Endothelial cell of umbilical vein (primary cell): ENCODE results near the gene SNAP25. TPM values are rescaled to one million over a fixed set of nuclear protein-coding genes. Genes with fewer than 3 reads are reported as not detected.

Source experiments
- BruUV-seq: library from RNA; stranded (reverse); fragments of 400-500 nt; replicated peaks from 2 replicates; lab custom pipeline; 2021; lab: Mats Ljungman, UMichigan
- CTCF ChIA-PET: fragments of 300-600, 350-600 bp; sonication (Branson Sonifier 250); formaldehyde crosslinking; loops from one replicate; lab custom pipeline; 2021; ENCODE audit warnings: antibody characterized with exemption, inconsistent platforms; lab: Charles Lee
- POLR2A ChIA-PET: fragments of 300-600, 350-600 bp; sonication (Branson Sonifier 250); formaldehyde crosslinking; loops from one replicate; lab custom pipeline; 2021; ENCODE audit warnings: antibody characterized with exemption, inconsistent platforms; lab: Charles Lee
- DNase-seq: peaks from one replicate; pipeline ENCODE4 v3.0.0-alpha.2; 2011; ENCODE audit warnings: low read depth, low spot score
- FAIRE-seq: peaks from 2 replicates; lab custom pipeline; 2011; peaks lifted over from hg19 to GRCh38; lab: Jason Lieb, UNC
- H2AFZ ChIP-seq: 2 replicates; pipeline ENCODE4 v1.6.0; 2012; ENCODE audit warnings: low read depth, low read length, control low read depth, inconsistent platforms
- H3K27ac ChIP-seq: 2 replicates; pipeline ENCODE4 v1.5.1; 2011; ENCODE audit warnings: low read depth, mild to moderate bottlenecking, control low read depth, low read length, moderate library complexity; ENCODE audit not compliant: insufficient read depth
- H3K27me3 ChIP-seq, 2 experiments: 2 replicates each; pipeline versions ENCODE4 v1.6.0 to v1.6.1; 2011; ENCODE audit warnings: low read length in 2 of 2, mixed read lengths in 1 of 2; ENCODE audit not compliant: control insufficient read depth in 2 of 2, insufficient read depth in 2 of 2
- H3K36me3 ChIP-seq, 2 experiments: 2 replicates in 1 of 2; 3 replicates in 1 of 2; pipeline ENCODE4 v1.5.1; 2011; ENCODE audit warnings: low read length in 2 of 2, mild to moderate bottlenecking in 1 of 2, moderate library complexity in 1 of 2; ENCODE audit not compliant: control insufficient read depth in 2 of 2, insufficient read depth in 2 of 2; ENCODE audit errors: extremely low read depth in 1 of 2
- H3K4me1 ChIP-seq: 3 replicates; pipeline ENCODE4 v1.5.1; 2011; ENCODE audit warnings: mild to moderate bottlenecking, low read length; ENCODE audit not compliant: control insufficient read depth, insufficient read depth; ENCODE audit errors: extremely low read depth
- H3K4me2 ChIP-seq: 2 replicates; pipeline ENCODE4 v1.6.1; 2011; ENCODE audit warnings: low read length, control low read depth, mixed read lengths; ENCODE audit not compliant: insufficient read depth
- H3K4me3 ChIP-seq, 3 experiments: fragments of 200-600 bp in 1 of 3; sonication (generic), shearing (Covaris generic) in 1 of 3; replicated peaks in 1 of 3; 2 replicates each; pipeline ENCODE4 v1.5.1; 2011 to 2016; ENCODE audit warnings: control low read depth in 3 of 3, low read length in 3 of 3, mild to moderate bottlenecking in 2 of 3, inconsistent platforms in 1 of 3, low read depth in 1 of 3, moderate library complexity in 1 of 3; ENCODE audit not compliant: insufficient read depth in 1 of 3
- H3K79me2 ChIP-seq: 2 replicates; pipeline ENCODE4 v1.6.0; 2012; ENCODE audit warnings: low read length, inconsistent platforms; ENCODE audit not compliant: control insufficient read depth, insufficient read depth
- H3K9ac ChIP-seq: replicated peaks from 2 replicates; pipeline ENCODE3; 2011; ENCODE audit warnings: low read length, control low read depth; ENCODE audit not compliant: insufficient read depth; ENCODE audit errors: extremely low read depth
- H3K9me1 ChIP-seq: replicated peaks from 3 replicates; pipeline ENCODE4 v1.6.0; 2011; ENCODE audit warnings: mild to moderate bottlenecking, low read length; ENCODE audit not compliant: control insufficient read depth, insufficient read depth; ENCODE audit errors: extremely low read depth
- H3K9me3 ChIP-seq: replicated peaks from 2 replicates; pipeline ENCODE4 v1.5.1; 2012; ENCODE audit warnings: low read length, inconsistent platforms; ENCODE audit not compliant: control insufficient read depth, insufficient read depth
- H4K20me1 ChIP-seq: replicated peaks from 2 replicates; pipeline ENCODE3; 2011; ENCODE audit warnings: mild to moderate bottlenecking, low read length; ENCODE audit not compliant: control insufficient read depth, insufficient read depth; ENCODE audit errors: extremely low read depth
- EZH2 ChIP-seq: IDR thresholded peaks from 2 replicates; pipeline ENCODE4 v1.6.1; 2012; ENCODE audit warnings: borderline replicate concordance, low read depth, mild to moderate bottlenecking, moderate library complexity, low read length, inconsistent platforms; ENCODE audit not compliant: severe bottlenecking
- FOS ChIP-seq: IDR thresholded peaks from 2 replicates; pipeline ENCODE4 v1.6.1; 2011; ENCODE audit warnings: mild to moderate bottlenecking, low read length, moderate library complexity, borderline replicate concordance; ENCODE audit not compliant: insufficient read depth
- GATA2 ChIP-seq: IDR thresholded peaks from 2 replicates; pipeline ENCODE4 v1.7.0; 2011; ENCODE audit warnings: low read depth, mild to moderate bottlenecking, moderate library complexity, mixed read lengths, low read length; ENCODE audit not compliant: insufficient read length, insufficient read depth
- JUN ChIP-seq: IDR thresholded peaks from 2 replicates; pipeline ENCODE4 v1.6.1; 2011; ENCODE audit warnings: borderline replicate concordance, low read depth; ENCODE audit not compliant: insufficient read length, insufficient read depth
- MYC ChIP-seq: IDR thresholded peaks from one replicate; pipeline ENCODE4 v1.6.1; 2011; ENCODE audit warnings: mild to moderate bottlenecking, low read depth, low read length
- POLR2A ChIP-seq: IDR thresholded peaks from 2 replicates; pipeline ENCODE4 v1.6.1; 2012; ENCODE audit warnings: low read depth, mild to moderate bottlenecking, control low read depth, low read length
- POLR2AphosphoS5 ChIP-seq: IDR thresholded peaks from 2 replicates; pipeline ENCODE4 v1.6.1; 2012; ENCODE audit warnings: low read depth, mild to moderate bottlenecking, control low read depth, low read length, moderate library complexity; ENCODE audit not compliant: insufficient read depth
- dilution Hi-C: fragments of 300-500 bp; cut with MboI; formaldehyde crosslinking; loops from one replicate; pipeline ENCODE4 v1.15.0; 2019; ENCODE audit warnings: low sequenced_read_pairs; ENCODE audit not compliant: extremely low pct_ligation_motif_present
- intact Hi-C: fragments of 100-400 bp; cut with micrococcal nuclease; formaldehyde crosslinking; loops from one replicate; pipeline ENCODE4 v1.10.0; 2022
- polyA plus RNA-seq, 4 experiments: library from polyadenylated mRNA; depleted of rRNA in 3 of 4; stranded (reverse) in 3 of 4; unstranded in 1 of 4; fragments of >200 nt; gene quantifications; 2 replicates each; pipeline versions ENCODE4 v1.2.1 to v1.2.3, GENCODE V29; 2011 to 2012; ENCODE audit warnings: missing spikeins in 1 of 4
- total RNA-seq: library from RNA; stranded (reverse); gene quantifications from 2 replicates; pipeline ENCODE4 v1.2.3, GENCODE V29; 2021
- TF ChIP-seq, protein P1 (sequence below), 2 donors: IDR thresholded peaks; 1 replicate in 1 of 2; 2 replicates in 1 of 2; pipeline ENCODE4 v1.5.1; 2011; ENCODE audit warnings: low read length in 2 of 2, mild to moderate bottlenecking in 2 of 2, moderate library complexity in 2 of 2, control low read depth in 1 of 2, inconsistent platforms in 1 of 2, low read depth in 1 of 2; ENCODE audit not compliant: insufficient read depth in 1 of 2; ENCODE audit errors: extremely low read depth in 1 of 2
- TF ChIP-seq, protein P2 (sequence below): IDR thresholded peaks from 2 replicates; pipeline ENCODE4 v1.6.1; 2011; ENCODE audit not compliant: insufficient read depth, insufficient read length

The SNAP25 gene
- total and polyA plus RNA-seq, 2 donors (not counting 3 experiments of a cell fraction or from before 2014, with no cell fraction given), result 3.9 to 4.4 TPM

DNA sequence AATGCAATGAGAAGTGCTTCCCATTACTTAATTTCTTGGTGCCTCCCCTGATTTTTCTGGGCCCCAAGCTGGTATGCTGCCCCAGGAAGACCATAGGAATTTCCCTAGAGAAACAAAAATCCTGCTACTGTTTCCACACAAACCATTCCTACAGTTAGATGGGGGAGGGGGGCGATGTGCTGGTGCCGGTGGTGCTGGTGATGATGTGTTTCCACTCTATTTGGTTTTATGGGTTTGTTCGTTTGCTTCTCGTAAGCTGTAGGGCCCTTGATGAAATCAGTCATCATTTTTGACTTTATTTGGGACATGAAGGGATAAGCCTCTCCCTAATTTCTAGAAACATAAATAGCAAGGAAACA, 110.2 kb downstream of the SNAP25 start:
- H3K9me1 ChIP-seq, result no peaks in the 10 kb centered on the region
- dilution Hi-C loops, result no loop called here
- H3K36me3 ChIP-seq, result no peaks in the 10 kb centered on the region
- intact Hi-C loops, result no loop called here
- H3K27me3 ChIP-seq, result no peaks in the 10 kb centered on the region
- ChIA-PET CTCF (interaction anchor here (1.1 kb wide), 1 partner anchor 13 kb away, joined by 3 read pairs; no protein-coding TSS in a partner anchor), POLR2A (no interaction called here)
- FAIRE-seq (no peak), DNase-seq (no peak)
- H3K79me2 ChIP-seq, result no peaks in the 10 kb centered on the region
- no peak overlapping the region for H3K4me3 ChIP-seq
- TF ChIP-seq POLR2AphosphoS5, result no peak
- no peak for TF ChIP-seq FOS
- no peak for TF ChIP-seq EZH2
- TF ChIP-seq JUN, result no peak
- TF ChIP-seq POLR2A, result no peak
- no peak for TF ChIP-seq GATA2
- TF ChIP-seq, protein P1, sequence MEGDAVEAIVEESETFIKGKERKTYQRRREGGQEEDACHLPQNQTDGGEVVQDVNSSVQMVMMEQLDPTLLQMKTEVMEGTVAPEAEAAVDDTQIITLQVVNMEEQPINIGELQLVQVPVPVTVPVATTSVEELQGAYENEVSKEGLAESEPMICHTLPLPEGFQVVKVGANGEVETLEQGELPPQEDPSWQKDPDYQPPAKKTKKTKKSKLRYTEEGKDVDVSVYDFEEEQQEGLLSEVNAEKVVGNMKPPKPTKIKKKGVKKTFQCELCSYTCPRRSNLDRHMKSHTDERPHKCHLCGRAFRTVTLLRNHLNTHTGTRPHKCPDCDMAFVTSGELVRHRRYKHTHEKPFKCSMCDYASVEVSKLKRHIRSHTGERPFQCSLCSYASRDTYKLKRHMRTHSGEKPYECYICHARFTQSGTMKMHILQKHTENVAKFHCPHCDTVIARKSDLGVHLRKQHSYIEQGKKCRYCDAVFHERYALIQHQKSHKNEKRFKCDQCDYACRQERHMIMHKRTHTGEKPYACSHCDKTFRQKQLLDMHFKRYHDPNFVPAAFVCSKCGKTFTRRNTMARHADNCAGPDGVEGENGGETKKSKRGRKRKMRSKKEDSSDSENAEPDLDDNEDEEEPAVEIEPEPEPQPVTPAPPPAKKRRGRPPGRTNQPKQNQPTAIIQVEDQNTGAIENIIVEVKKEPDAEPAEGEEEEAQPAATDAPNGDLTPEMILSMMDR (IDR thresholded peaks at IDR 0.05; ENCODE audit: extremely low read depth in 1 of 2, insufficient read depth in 1 of 2, low read depth in 1 of 2, low read length in 2 of 2), result no peak
- TF ChIP-seq, protein P2, sequence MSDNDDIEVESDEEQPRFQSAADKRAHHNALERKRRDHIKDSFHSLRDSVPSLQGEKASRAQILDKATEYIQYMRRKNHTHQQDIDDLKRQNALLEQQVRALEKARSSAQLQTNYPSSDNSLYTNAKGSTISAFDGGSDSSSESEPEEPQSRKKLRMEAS, result no peak
- no peak for TF ChIP-seq MYC
- no peak overlapping the region for H3K27ac ChIP-seq
- no peaks in the 10 kb centered on the region for H4K20me1 ChIP-seq
- H2AFZ ChIP-seq, result no peak overlapping the region
- no peaks in the 10 kb centered on the region for H3K9me3 ChIP-seq
- no peaks in the 10 kb centered on the region for H3K4me1 ChIP-seq
- no TSS peak for BruUV-seq
- H3K4me2 ChIP-seq, result no peak overlapping the region
- no peak overlapping the region for H3K9ac ChIP-seq
